ENCODE measurements around the gene SHROOM3. TPM values are rescaled to one million over a fixed set of nuclear protein-coding genes. Genes with fewer than 3 reads are reported as not detected.

SHROOM3 gene
- total RNA-seq, 2 donors from 2014 or later, result 18.1 to 21.8 TPM

DNA sequence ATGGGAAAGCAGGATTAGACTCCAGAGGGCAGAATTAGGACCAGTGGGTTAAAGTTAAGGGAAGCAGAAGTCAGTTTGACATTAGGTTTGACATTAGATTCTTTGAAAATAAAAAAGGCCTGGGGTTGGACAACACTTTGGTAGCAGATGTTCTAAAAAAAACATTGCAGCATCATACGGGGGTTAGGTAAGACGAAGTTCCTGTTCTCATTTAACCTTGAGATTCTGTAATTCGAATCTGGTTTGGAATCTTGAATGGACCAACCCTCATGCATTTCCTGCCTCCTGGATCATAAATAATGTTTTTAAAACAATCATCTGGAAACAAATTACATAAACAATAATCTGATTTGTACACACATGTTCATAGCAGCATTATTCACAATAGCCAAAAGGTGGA lies 181.0 kb downstream of the SHROOM3 start:
- Histone ChIP-seq H3K4me1 (ENCODE audit: control insufficient read depth, insufficient read depth, low read length) (peaks cover 9% of the 10 kb centered on the region), H3K9me3 (ENCODE audit: control insufficient read depth, low read length) (no peaks in the 10 kb centered on the region), H3K27me3 (ENCODE audit: control insufficient read depth, insufficient read depth, low read length, poor library complexity, severe bottlenecking) (no peaks in the 10 kb centered on the region), H3K27ac (ENCODE audit: low read depth, low read length) (no peak overlapping the region), H3K4me3 (ENCODE audit: low read length) (no peak overlapping the region), H3K36me3 (ENCODE audit: control insufficient read depth, insufficient read depth, low read length) (no peaks in the 10 kb centered on the region), H3K9ac (ENCODE audit: extremely low read depth, low read length, poor library complexity, severe bottlenecking) (no peak overlapping the region)
- DNase-seq, result no peak
- Mint-ChIP-seq H3K9me3 (no peaks in the 10 kb centered on the region), H3K4me3 (no peak overlapping the region), H3K27me3 (ENCODE audit: insufficient read depth) (peaks cover 4% of the 10 kb centered on the region), H3K4me1 (peaks cover 23% of the 10 kb centered on the region), H3K27ac (no peak overlapping the region), H3K36me3 (ENCODE audit: low read depth) (no peaks in the 10 kb centered on the region)
- TF ChIP-seq, protein P1, sequence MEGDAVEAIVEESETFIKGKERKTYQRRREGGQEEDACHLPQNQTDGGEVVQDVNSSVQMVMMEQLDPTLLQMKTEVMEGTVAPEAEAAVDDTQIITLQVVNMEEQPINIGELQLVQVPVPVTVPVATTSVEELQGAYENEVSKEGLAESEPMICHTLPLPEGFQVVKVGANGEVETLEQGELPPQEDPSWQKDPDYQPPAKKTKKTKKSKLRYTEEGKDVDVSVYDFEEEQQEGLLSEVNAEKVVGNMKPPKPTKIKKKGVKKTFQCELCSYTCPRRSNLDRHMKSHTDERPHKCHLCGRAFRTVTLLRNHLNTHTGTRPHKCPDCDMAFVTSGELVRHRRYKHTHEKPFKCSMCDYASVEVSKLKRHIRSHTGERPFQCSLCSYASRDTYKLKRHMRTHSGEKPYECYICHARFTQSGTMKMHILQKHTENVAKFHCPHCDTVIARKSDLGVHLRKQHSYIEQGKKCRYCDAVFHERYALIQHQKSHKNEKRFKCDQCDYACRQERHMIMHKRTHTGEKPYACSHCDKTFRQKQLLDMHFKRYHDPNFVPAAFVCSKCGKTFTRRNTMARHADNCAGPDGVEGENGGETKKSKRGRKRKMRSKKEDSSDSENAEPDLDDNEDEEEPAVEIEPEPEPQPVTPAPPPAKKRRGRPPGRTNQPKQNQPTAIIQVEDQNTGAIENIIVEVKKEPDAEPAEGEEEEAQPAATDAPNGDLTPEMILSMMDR (conservative IDR thresholded peaks at IDR 0.05), result no peak
- WGBS, 2 experiments (ENCODE audit: insufficient coverage in 1 of 2, insufficient read length in 1 of 2), result 95 to 98% methylated on average over 3 of the region's 3 CpGs

DNA sequence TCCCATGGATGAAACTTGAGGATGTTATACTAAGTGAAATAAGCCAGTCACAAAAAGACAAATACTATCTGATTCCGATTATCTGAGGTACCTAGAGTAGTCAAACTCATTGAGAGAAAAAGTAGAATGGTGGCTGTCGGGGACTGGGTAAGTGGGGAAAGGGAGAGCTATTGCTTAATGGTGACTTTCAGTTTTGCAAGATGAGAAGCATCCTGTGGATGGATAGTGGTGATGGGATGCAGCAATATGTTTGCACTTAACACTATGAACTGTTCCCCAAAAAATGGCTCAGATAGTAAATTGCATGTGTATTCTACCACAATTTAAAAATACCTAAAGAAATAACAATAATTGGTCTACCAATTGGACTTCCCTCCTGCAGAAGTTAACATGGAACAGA lies 181.5 kb downstream of the SHROOM3 start:
- Mint-ChIP-seq H3K27me3 (ENCODE audit: insufficient read depth) (peaks cover 4% of the 10 kb centered on the region), H3K9me3 (no peaks in the 10 kb centered on the region), H3K4me3 (no peak overlapping the region), H3K36me3 (ENCODE audit: low read depth) (no peaks in the 10 kb centered on the region), H3K4me1 (peaks cover 21% of the 10 kb centered on the region), H3K27ac (no peak overlapping the region)
- WGBS, 2 experiments (ENCODE audit: insufficient coverage in 1 of 2, insufficient read length in 1 of 2), result 92 to 100% methylated on average over 2 of the region's 2 CpGs
- Histone ChIP-seq H3K36me3 (ENCODE audit: control insufficient read depth, insufficient read depth, low read length) (no peaks in the 10 kb centered on the region), H3K27ac (ENCODE audit: low read depth, low read length) (no peak overlapping the region), H3K9ac (ENCODE audit: extremely low read depth, low read length, poor library complexity, severe bottlenecking) (no peak overlapping the region), H3K9me3 (ENCODE audit: control insufficient read depth, low read length) (no peaks in the 10 kb centered on the region), H3K4me3 (ENCODE audit: low read length) (no peak overlapping the region), H3K27me3 (ENCODE audit: control insufficient read depth, insufficient read depth, low read length, poor library complexity, severe bottlenecking) (no peaks in the 10 kb centered on the region), H3K4me1 (ENCODE audit: control insufficient read depth, insufficient read depth, low read length) (peaks cover 8% of the 10 kb centered on the region)
- TF ChIP-seq, protein P1 (conservative IDR thresholded peaks at IDR 0.05), result no peak
- no peak for DNase-seq

DNA sequence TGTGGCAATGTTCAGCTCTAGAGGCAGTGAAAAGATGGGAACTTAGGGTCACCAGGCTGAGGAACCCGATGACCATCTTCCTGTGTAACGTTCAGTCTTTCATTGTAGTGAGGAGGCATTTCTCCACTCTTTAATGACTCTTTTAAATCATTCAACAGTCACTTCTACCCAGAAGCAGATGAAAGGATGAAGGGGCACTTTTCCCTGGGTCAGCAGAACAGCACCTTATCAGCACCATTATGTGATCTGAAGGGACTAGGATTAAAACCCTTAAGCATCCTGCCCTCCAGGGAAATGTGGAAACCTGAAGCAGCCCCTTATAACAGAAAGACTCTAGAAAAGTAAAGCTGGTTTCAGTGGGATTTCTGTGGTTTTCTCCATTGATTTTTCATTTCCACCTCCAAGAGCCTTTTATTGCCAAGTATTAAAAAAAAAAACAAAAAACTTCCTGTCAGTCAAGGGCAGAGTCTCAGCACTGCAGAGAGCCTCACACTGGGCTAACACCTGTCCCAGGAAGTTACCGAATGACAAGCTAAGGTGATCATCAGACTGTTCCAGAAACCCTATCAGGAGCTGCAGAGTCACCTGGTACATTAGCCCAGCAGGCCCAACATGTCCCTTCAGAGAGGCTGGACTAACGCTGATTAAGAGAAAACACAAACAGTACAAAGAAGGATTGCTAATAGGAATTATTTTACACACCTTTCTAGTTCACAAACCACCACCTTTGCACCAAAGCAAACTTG lies 185.9 kb downstream of the SHROOM3 start:
- no peaks in the 10 kb centered on the region for H3K36me3 Mint-ChIP-seq (ENCODE audit: low read depth)
- Histone ChIP-seq H3K4me3 (ENCODE audit: low read length) (no peak overlapping the region), H3K27ac (ENCODE audit: low read depth, low read length) (no peak overlapping the region), H3K9ac (ENCODE audit: extremely low read depth, low read length, poor library complexity, severe bottlenecking) (no peak overlapping the region), H3K27me3 (ENCODE audit: control insufficient read depth, insufficient read depth, low read length, poor library complexity, severe bottlenecking) (no peaks in the 10 kb centered on the region), H3K4me1 (ENCODE audit: control insufficient read depth, insufficient read depth, low read length) (peaks cover 5% of the 10 kb centered on the region), H3K36me3 (ENCODE audit: control insufficient read depth, insufficient read depth, low read length) (no peaks in the 10 kb centered on the region), H3K9me3 (ENCODE audit: control insufficient read depth, low read length) (no peaks in the 10 kb centered on the region)
- DNase-seq, result no peak
- no peak overlapping the region for H3K4me3 Mint-ChIP-seq
- no peaks in the 10 kb centered on the region for H3K9me3 Mint-ChIP-seq
- peaks cover 1% of the 10 kb centered on the region for H3K27me3 Mint-ChIP-seq (ENCODE audit: insufficient read depth)
- H3K4me1 Mint-ChIP-seq, result peaks cover 28% of the 10 kb centered on the region
- TF ChIP-seq, protein P1 (conservative IDR thresholded peaks at IDR 0.05), result no peak
- 70 to 82% methylated on average over 1 to 4 of the region's 4 CpGs for WGBS, 2 experiments (ENCODE audit: insufficient coverage in 1 of 2, insufficient read length in 1 of 2)
- H3K27ac Mint-ChIP-seq, result no peak overlapping the region

Measured in endodermal cell (in vitro differentiated cells).